Measurements from ENCODE around the gene PTGES3.

DNA sequence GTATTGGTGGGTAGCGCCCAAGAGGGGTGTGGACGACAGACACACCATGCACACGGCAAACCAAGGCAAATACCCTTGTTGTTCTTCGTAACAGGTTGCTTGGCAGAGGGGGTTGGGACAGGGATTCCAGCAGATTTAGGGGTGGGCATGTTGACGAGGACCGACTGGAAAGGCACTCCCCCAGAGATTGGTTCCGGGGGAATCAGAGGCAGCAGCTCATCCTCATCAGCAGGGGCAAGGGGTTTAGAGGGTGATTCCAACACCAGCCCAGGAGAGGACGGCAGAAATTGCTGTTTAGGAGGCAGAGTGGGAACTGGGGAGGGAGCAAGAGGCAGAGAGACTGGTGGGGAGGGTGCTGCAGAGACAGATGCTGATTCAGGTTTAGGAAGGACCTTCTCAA lies 27.7 kb upstream of the PTGES3 start:
- TF ChIP-seq, protein P1, sequence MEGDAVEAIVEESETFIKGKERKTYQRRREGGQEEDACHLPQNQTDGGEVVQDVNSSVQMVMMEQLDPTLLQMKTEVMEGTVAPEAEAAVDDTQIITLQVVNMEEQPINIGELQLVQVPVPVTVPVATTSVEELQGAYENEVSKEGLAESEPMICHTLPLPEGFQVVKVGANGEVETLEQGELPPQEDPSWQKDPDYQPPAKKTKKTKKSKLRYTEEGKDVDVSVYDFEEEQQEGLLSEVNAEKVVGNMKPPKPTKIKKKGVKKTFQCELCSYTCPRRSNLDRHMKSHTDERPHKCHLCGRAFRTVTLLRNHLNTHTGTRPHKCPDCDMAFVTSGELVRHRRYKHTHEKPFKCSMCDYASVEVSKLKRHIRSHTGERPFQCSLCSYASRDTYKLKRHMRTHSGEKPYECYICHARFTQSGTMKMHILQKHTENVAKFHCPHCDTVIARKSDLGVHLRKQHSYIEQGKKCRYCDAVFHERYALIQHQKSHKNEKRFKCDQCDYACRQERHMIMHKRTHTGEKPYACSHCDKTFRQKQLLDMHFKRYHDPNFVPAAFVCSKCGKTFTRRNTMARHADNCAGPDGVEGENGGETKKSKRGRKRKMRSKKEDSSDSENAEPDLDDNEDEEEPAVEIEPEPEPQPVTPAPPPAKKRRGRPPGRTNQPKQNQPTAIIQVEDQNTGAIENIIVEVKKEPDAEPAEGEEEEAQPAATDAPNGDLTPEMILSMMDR (IDR thresholded peaks at IDR 0.05; ENCODE audit: low read depth, low read length), result no peak
- TF ChIP-seq EZH2phosphoT487 (IDR thresholded peaks at IDR 0.05; ENCODE audit: low read depth), result no peak
